ENCODE results near the gene DENND5A. TPM values are rescaled to one million over a fixed set of nuclear protein-coding genes. Genes with fewer than 3 reads are reported as not detected.

Gene DENND5A
- total RNA-seq, 2 experiments from 2014 or later = 4.0 to 10.5 TPM

- no TSS peak for BruUV-seq (replicated peaks)
- Histone ChIP-seq H3K4me1 (ENCODE audit: insufficient read depth, low read length, poor library complexity, severe bottlenecking) (no peaks in the 10 kb centered on the region), H4K20me1 (ENCODE audit: insufficient read depth, low read length) (no peaks in the 10 kb centered on the region), H3K79me2 (ENCODE audit: insufficient read depth, low read depth, low read length) (no peaks in the 10 kb centered on the region), H3K9me2 (ENCODE audit: insufficient read depth, low read length) (no peaks in the 10 kb centered on the region), H3K27ac (ENCODE audit: low read depth, low read length, poor library complexity, severe bottlenecking) (no peak within 1 kb of the TSS), H3K9me3 (ENCODE audit: low read length) (no peaks in the 10 kb centered on the region), H3K4me3 (ENCODE audit: low read depth, low read length, poor library complexity, severe bottlenecking) (no peak within 1 kb of the TSS), H3K4me2 (ENCODE audit: low read length) (no peak within 1 kb of the TSS), H3K36me3 (ENCODE audit: insufficient read depth, low read length) (no peaks in the 10 kb centered on the region), H2AFZ (ENCODE audit: low read length) (no peak within 1 kb of the TSS)
- intact Hi-C loops (cut with micrococcal nuclease; ENCODE audit: unreplicated experiment) = no loop called here
- CTCF ChIA-PET (ENCODE audit: unreplicated experiment) = no interaction called here
- DNase-seq (ENCODE audit: low spot score) = no peak
- POLR2A ChIA-PET = no interaction called here
- no peak for TF ChIP-seq EZH2phosphoT487 (IDR thresholded peaks at IDR 0.05; ENCODE audit: borderline replicate concordance, low read depth, low read length)
- TF ChIP-seq CTCF (conservative IDR thresholded peaks at IDR 0.05; ENCODE audit: low read length) = no peak
These were observed 173.9 kb downstream of the DENND5A start, which contains the start of gene SCUBE2 for GRCh38 chr11:9091044-9091922. TSS of gene SCUBE2 (minus strand) at chr11:9091599. CDS start at chr11:9091528, 71 bp downstream.

GRCh38 chr11:9090488-9091043, 174.6 kb downstream of the DENND5A start:
- Histone ChIP-seq H3K4me2 (ENCODE audit: low read length) (no peak overlapping the region), H3K36me3 (ENCODE audit: insufficient read depth, low read length) (no peaks in the 10 kb centered on the region), H2AFZ (ENCODE audit: low read length) (no peak overlapping the region), H3K79me2 (ENCODE audit: insufficient read depth, low read depth, low read length) (no peaks in the 10 kb centered on the region), H3K4me1 (ENCODE audit: insufficient read depth, low read length, poor library complexity, severe bottlenecking) (no peaks in the 10 kb centered on the region), H4K20me1 (ENCODE audit: insufficient read depth, low read length) (no peaks in the 10 kb centered on the region), H3K9me3 (ENCODE audit: low read length) (no peaks in the 10 kb centered on the region), H3K27ac (ENCODE audit: low read depth, low read length, poor library complexity, severe bottlenecking) (no peak overlapping the region), H3K4me3 (ENCODE audit: low read depth, low read length, poor library complexity, severe bottlenecking) (no peak overlapping the region), H3K9me2 (ENCODE audit: insufficient read depth, low read length) (no peaks in the 10 kb centered on the region)
- BruUV-seq (replicated peaks) = no TSS peak
- TF ChIP-seq EZH2phosphoT487 (IDR thresholded peaks at IDR 0.05; ENCODE audit: borderline replicate concordance, low read depth, low read length) = no peak
- no peak for TF ChIP-seq CTCF (conservative IDR thresholded peaks at IDR 0.05; ENCODE audit: low read length)
- no peak for DNase-seq (ENCODE audit: low spot score)
- intact Hi-C loops (cut with micrococcal nuclease; ENCODE audit: unreplicated experiment) = no loop called here
- ChIA-PET CTCF (ENCODE audit: unreplicated experiment) (no interaction called here), POLR2A (no interaction called here)

GRCh38 chr11:9089636-9090035, 175.5 kb downstream of the DENND5A start:
- POLR2A ChIA-PET = no interaction called here
- CTCF ChIA-PET (ENCODE audit: unreplicated experiment) = no interaction called here
- Histone ChIP-seq H2AFZ (ENCODE audit: low read length) (no peak overlapping the region), H3K79me2 (ENCODE audit: insufficient read depth, low read depth, low read length) (no peaks in the 10 kb centered on the region), H3K9me2 (ENCODE audit: insufficient read depth, low read length) (no peaks in the 10 kb centered on the region), H3K4me1 (ENCODE audit: insufficient read depth, low read length, poor library complexity, severe bottlenecking) (no peaks in the 10 kb centered on the region), H3K4me3 (ENCODE audit: low read depth, low read length, poor library complexity, severe bottlenecking) (no peak overlapping the region), H3K36me3 (ENCODE audit: insufficient read depth, low read length) (no peaks in the 10 kb centered on the region), H3K27ac (ENCODE audit: low read depth, low read length, poor library complexity, severe bottlenecking) (no peak overlapping the region), H4K20me1 (ENCODE audit: insufficient read depth, low read length) (no peaks in the 10 kb centered on the region), H3K9me3 (ENCODE audit: low read length) (no peaks in the 10 kb centered on the region), H3K4me2 (ENCODE audit: low read length) (no peak overlapping the region)
- no TSS peak for BruUV-seq (replicated peaks)
- no peak for DNase-seq (ENCODE audit: low spot score)
- TF ChIP-seq EZH2phosphoT487 (IDR thresholded peaks at IDR 0.05; ENCODE audit: borderline replicate concordance, low read depth, low read length) (no peak), CTCF (conservative IDR thresholded peaks at IDR 0.05; ENCODE audit: low read length) (no peak)
- intact Hi-C loops (cut with micrococcal nuclease; ENCODE audit: unreplicated experiment) = no loop called here
